ENCODE results near the gene KIF21A.

Gene KIF21A

DNA sequence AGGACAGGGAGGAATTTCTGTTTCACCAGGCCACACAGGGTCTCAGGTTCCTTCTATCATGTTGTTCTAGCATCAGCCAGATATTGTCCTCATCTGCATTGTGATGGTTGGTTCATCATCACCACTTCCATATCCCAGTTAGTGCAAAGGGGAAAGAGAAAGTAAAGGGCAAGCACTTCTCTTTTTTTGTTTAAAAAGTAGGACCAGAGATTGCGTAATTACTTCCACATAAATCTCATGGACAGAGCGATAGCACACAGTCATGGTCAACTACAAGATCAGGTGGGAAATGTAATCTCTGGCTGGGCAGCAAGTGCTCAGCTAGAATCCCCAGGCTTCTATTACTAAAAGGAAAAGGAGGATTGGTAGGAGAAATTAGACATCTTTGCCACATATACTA, 155.1 kb downstream of the KIF21A start:
- no peak for DNase-seq

DNA sequence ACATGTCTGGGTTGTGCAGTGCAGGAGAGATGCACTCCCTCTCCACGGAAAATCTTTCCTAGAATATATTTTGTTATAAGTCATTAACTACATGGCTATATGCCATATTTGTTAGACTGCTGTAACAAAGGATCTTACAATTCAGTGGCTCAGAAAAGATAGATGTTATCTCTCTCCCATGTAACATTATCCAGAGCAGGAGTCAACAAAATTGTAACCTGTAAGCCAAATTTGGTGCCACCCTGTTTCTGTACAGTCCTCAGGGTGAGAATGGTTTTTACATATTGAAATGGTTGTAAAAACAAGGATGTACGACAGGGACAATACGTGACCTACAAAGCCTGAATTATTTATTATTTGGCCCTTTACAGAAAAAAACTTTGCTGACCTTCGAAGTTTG, 155.5 kb downstream of the KIF21A start:
- DNase-seq: no peak

DNA sequence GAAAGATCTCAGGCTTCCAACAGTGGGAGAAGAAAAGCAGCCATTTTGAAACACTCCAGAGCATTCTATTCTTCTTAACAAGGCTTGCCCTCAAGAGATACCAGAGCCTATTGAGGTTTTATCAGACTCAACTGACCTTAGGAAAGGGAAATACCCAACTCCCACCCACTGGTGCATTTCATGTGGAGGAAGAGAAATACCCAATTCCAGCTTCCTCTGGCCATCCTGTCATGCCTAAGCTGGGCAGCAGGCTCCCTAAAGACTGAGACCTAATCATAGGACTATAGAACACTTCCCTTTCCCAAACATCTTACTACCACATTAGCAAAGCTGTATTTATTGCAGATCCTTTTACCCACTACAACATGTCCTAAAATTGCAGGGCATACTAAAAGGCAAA, 164.5 kb downstream of the KIF21A start:
- DNase-seq: no peak

DNA sequence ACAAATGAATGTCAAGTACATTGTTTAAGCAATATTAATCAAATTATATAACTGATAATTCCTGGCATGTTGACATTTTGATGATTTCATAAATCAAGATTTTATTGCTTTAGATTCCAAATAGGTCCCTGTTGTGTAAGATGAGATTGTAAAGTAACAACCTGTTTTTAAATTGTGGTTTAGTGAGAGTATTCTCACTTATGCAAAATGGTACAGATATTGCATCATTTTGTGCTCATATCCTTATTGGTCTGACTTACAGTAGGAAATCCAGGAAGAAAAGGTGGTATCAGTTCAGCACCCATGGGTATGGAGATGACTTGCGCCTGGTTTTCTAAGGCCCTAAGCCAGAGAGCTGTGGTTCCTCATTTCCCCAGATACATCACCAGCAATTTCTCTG, 165.5 kb downstream of the KIF21A start:
- no peak for DNase-seq

DNA sequence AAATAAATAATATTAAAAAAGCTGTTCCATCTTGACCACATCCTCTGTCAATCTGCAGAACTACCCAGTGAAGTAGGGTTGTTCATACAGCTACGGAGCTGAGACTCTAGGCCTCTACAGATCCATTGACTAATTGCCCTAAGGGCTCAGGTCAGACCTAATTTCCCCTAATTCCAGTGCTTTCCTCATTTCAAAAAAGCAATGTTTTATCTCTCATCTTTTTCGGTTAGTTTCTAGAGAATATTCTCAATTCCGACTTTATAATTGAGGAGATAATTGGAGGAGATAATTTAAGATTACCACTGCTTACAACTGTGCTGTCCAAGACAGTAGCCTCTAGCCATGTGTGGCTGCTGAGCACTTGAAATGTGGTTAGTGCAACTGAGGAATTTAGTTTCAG, 167.1 kb downstream of the KIF21A start:
- DNase-seq: no peak

DNA sequence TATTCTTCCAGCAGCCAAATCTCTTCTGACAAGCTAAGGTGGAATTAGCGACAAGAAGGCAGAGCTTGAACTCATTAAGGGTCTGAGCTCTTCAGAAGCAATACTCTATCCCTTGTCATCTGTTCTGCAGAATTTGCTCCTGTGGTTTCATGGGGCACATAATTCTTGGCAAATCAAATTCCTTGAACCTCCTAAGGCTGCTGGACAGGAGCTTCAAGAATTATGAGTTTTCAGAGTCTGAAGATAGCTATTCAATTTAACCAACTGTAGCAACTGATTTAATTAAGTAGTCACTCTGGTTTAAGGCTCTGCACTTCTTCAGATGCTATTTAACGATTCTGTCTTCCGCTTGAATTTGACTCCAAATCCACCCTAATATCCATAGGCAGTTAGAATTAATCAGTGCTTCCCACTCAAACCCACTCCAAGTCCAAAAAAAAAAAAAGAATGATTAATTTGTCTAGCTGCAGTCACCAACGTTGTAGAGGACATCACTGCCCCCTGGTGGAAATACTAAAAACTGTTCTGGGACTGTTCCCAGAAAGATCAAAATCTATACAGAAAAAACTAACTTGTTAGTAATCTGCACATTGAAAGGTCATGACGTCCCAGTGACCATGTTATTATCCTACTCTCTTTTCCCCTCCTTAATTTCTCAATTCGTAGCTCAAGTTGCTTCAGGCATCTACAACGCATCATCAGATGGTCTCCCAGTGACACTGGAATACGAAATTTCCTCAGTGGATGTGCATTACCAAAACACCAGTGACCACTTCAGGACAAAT, 169.9 kb downstream of the KIF21A start:
- peak in 11 of 58 donors; percentile 0 to 47 (median 12) for DNase-seq

DNA sequence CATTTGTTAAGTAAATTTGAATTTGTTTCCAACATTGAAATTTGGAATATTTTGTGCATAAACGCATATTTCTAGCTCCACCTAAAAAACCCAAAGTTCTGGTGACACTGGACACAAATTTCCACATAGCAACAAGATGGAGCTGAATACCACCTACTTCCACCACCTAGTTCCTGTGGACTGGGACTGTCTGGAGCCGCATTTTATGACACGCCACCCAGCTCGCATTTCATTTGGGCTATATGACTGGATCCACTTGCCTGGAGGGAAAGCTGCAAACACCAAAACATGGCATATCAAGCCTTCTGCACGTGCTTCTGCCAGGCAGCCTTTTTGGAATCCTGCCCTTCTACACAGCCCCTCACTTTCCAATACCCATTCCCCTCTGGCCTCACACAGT, 173.4 kb downstream of the KIF21A start:
- DNase-seq: no peak

DNA sequence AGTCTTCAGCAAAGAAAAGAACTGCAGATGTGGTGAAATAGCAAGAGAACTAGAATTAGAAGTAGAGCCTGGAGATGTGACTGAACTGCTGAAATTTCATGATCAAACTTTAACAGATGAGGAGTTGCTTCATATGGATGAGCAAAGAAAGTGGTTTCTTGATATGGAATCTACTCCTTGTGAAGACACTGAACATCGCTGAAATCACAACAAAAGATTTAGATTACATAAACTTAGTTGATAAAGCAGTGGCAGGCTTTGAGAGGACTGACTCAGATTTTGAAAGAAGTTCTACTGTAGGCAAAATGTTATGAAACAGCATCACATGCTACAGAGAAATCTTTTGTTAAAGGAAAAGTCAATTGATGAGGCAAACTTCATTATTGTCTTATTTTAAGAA, 175.0 kb downstream of the KIF21A start:
- DNase-seq: no peak

DNA sequence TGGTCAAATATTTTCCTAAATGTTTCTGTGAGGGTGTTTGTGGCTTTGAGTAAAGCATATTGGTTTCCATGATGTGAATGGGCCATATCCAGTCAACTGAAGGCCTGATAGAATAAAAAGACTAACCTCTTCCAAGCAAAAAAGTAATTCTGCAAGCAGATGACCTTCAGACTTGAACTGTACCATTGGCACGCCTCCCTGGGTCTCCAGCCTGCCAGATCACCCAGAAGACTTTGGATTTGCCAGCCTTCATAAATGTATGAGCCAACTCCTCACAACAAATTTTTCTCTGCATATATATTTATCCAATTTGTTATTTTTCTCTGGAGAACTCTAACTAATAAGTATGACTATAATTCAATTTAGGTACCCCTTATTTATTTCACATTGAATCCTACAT, 190.3 kb downstream of the KIF21A start:
- no peak for DNase-seq
